HuH-7 (cell line): ENCODE results near the gene AFF1.
"Not testable (repeated sequence)": the region's sequence is repeated elsewhere in the genome, so short reads cannot be mapped to it uniquely, and the experiment has no call there.

ENCODE experiments used
- DNase-seq: peaks from one replicate; pipeline ENCODE4 v3.0.0; 2011; ENCODE audit warnings: low spot score

AFF1 gene

GRCh38 chr4:86977621-86978184 lies 42.9 kb downstream of the AFF1 start:
- DNase-seq, result no peak

DNA sequence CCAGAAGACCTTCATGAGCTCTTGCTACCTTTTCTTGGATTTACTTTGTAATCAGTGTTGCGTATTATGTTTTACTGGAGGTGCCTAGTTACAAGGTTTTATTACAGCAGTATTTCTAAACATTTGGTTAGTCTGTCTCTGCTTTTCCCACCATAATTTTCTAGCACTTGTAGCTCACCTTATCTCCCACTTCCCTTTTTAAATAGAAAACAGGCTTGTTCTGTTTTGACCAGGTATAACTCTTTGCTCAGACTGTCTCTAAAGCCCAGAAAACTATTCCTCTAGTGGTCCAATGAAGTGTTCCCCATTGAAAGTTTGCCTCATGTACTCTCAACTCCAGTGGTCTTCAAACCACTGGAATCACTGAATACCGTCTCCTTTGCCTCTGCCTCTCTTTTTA lies 43.9 kb downstream of the AFF1 start:
- no peak for DNase-seq

GRCh38 chr4:86980230-86980629 lies 45.4 kb downstream of the AFF1 start:
- no peak for DNase-seq

DNA sequence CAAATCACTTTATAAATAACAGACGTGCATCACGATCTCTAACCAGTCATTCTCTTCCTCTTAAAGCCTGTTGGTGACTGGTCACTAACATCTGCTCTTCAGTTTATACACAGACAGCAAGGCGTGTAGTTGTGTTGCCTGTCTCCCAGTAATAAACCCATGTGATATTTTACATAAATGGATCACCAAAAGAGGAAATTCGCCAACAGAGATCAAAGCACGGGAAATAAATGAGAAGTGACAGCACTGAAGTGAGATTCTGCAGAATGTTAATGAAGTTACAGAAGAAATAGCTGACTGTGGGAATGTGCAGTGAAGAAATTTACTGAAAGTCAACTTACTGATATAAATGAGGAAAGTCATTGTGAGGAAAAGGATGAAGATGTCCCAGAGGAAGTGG lies 47.0 kb downstream of the AFF1 start:
- no peak for DNase-seq

DNA sequence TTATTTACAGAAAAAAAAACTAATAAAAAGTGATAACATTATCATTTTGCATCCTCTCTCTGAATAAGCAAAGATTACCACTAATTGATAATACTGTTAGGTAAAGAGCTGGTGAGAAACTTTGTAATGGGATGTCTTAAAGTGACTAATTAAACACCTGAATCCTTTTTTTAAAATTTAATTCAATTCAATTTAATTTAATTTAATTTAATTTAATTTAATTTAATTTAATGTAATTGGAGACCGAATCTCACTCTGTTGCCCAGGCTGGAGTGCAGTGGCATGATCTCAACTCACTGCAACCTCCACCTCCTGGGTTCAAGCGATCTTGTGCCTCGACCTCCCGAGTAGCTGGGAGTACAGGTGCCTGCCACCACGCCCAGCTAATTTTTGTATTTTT lies 51.0 kb downstream of the AFF1 start:
- DNase-seq, result not testable (repeated sequence)

- DNase-seq, result not testable (repeated sequence)
These were observed 54.8 kb downstream of the AFF1 start for GRCh38 chr4:86989658-86990057.

DNA sequence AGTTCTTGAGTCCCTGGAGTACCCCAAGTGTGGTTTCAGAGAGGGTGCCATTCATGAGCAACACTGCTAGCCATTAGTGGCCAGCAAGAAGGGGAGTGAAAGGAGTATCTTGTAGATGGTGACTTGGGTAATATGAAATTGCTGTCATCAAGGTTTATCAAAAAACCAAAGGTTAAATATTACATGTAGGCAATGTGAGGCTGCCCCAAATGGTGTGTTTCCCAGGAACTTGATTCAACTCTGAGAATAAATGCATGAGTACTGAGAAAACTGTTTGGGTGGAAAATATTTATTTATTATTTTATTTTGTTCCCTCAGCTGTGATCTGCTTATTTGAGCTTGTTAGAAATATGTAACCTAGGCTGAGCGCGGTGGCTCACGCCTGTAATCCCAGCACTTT lies 55.7 kb downstream of the AFF1 start:
- no peak for DNase-seq

DNA sequence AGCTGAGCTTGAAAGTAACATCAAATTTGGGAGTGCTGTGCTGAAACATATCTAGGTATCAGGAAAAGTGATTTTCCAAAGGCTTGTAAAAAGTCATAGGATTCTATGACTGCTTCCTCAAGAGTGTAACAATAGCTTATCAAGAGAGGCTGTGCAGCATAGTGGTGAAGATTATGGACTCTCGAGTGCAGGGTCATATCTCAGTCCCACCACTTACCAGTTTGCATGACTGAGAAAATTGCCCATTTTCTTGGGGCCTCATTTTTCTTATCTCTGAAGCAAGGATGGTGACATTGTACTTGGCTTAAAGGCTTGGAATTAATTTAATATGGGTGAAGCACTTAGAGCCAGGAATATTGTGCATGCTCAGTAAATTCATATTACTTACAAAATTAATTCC lies 57.2 kb downstream of the AFF1 start:
- DNase-seq, result no peak

- DNase-seq, result no peak
These were observed 59.3 kb downstream of the AFF1 start for GRCh38 chr4:86993909-86994681.

- DNase-seq, result no peak
These were observed 59.9 kb downstream of the AFF1 start for GRCh38 chr4:86994686-86995085.

DNA sequence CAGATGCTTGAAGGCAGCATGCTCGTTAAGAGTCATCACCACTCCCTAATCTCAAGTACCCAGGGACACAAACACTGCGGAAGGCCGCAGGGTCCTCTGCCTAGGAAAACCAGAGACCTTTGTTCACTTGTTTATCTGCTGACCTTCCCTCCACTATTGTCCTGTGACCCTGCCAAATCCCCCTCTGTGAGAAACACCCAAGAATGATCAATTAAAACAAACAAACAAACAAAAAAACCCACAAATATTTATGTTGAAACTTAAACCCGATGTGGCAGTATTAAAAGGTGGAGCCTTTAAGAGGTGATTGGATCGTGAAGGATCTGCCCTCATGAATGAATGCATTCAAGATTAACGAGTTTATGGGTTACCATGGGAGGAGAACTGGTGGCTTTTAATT lies 61.7 kb downstream of the AFF1 start:
- not testable (repeated sequence) for DNase-seq

GRCh38 chr4:86999136-86999643 lies 64.4 kb downstream of the AFF1 start:
- no peak for DNase-seq

DNA sequence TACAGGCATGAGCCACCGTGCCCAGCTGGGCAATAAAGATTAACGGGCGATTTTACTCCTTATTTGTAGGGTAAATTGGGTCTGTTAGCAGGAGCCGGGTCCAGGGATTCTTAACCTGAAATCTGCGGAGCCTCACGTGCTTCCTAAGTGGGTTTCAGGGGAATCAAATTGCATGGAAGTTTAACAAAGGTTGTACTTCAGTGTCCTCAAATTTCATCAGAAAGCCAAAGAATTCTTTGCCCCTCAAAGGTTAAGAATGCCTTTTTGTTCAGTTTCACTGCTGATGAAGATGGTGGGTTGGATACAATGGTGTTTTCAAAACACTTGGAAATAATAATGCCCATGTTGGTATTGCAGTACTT lies 67.9 kb downstream of the AFF1 start:
- no peak for DNase-seq

DNA sequence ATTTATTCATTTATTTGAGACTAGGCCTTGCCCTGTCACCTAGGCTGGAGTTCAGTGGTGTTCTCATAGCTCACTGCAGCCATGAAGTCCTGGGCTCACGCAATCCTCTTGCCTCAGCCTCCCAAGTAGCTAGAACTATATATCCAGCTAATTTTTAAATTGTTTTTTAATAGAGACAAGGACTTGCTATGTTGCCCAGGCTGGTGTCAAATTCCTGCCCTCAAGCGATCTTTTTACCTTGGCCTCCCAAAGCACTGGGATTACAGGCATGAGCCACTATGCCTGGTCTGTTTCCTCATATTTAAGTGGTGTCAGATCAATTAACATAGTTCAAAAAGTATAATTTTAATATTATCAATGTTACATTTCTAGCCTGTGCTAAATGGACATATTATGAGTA lies 68.5 kb downstream of the AFF1 start:
- no peak for DNase-seq

- no peak for DNase-seq
These were observed 70.5 kb downstream of the AFF1 start for GRCh38 chr4:87005369-87005689.

DNA sequence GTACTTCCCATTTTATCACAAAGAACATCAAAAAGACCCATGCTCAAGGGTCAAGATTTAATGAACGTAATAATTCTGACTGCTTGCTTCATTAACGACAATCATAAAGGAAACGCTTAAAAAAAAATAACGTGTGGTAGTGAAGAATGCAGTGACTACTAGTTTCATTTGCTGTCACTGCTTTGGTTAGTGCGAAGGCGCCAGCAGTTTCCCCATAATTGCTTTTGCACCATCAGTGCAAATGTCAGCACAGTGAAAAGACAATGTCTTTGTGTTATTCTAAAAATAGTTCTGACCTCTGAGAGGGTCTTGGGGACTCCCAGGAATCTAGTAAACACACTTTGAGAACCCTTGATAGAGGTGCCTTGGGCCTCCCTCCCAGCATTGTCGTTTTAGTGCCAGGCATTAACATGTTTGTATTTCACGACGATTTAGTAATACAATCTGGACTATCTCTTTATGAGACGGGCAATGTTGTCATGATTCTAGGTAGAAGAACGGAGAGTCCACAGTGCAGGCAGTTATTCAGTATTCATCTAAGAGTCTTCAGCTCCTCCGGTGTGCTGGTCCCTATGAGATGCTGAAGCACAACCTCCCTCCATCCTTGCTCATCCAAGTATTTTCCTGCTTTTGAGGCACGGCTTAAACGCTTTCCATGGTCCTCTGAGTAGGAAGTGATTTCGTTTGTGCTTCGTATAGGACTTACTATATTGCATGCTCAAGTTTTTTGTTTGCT lies 71.0 kb downstream of the AFF1 start:
- no peak for DNase-seq

DNA sequence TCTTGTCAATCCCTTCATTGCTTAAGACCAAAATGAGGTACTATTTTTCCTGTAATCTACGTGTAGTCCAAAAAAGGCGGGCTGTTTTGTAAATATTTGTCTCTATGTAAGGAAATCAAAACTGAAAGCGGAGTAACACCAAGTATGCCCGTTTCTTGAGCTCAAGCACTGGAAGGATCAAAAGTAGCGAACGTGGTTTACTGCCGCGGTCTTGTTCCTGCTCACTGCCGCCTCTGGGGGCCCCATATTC lies 71.5 kb downstream of the AFF1 start:
- no peak for DNase-seq

- peak; percentile 75 for DNase-seq
These were observed 72.1 kb downstream of the AFF1 start for GRCh38 chr4:87006676-87007527.

GRCh38 chr4:87007528-87008446 lies 73.0 kb downstream of the AFF1 start:
- no peak for DNase-seq

GRCh38 chr4:87009095-87009648 lies 74.4 kb downstream of the AFF1 start:
- no peak for DNase-seq

GRCh38 chr4:87010192-87010591 lies 75.4 kb downstream of the AFF1 start:
- no peak for DNase-seq
